ENCODE data around the gene TLX1. TPM values are rescaled to one million over a fixed set of nuclear protein-coding genes. Genes with fewer than 3 reads are reported as not detected.

Gene TLX1
- polyA plus RNA-seq, 3 donors, result 0.02 to 0.09 TPM; not detected in 1

DNA sequence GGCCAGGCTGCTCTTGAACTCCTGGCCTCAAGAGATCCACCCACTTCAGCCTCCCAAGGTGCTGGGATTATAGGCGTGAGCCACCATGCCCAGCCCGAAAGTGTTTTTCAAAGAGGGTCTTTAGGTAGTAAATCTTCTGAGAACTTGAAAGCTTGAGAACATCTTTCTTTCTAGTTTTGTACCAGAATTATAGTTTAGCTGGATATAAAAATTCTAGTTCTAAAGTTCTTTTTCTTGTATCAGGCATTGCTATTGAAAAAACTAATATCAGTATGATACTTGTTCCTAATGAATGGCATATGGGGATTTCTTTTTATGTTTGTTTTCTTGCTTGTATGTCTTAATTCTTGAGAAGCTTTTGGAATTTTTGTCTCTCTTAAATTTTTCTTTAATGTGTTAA is 43.2 kb downstream of the TLX1 start:
- H3K27ac ChIP-seq (ENCODE audit: low read depth, low read length), result no peak overlapping the region
- WGBS, 3 donors, result 91 to 96% (median 96%) methylated on average over 2 of the region's 2 CpGs

DNA sequence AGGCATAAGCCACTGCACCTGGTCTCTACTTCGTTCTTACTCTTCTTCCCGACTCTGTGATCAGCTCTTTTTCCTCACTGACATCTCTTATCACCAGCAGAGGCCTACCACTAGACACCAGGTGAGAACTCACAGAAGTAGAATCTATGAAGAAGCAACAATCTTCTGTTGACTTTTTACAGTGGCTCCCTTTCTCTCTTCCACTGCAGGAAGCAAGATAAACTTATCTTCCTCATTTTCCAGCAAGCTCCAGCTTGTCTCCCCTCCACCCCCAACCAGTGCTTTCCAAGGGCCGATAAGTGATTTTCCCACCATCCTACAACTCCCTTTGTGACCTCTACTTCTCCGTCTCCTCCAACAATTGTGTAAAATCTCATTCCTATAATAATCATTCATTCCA is 45.5 kb downstream of the TLX1 start:
- H3K27ac ChIP-seq (ENCODE audit: low read depth, low read length), result no peak overlapping the region
- WGBS, 3 donors, result 66 to 72% (median 70%) methylated on average over 4 of the region's 4 CpGs

DNA sequence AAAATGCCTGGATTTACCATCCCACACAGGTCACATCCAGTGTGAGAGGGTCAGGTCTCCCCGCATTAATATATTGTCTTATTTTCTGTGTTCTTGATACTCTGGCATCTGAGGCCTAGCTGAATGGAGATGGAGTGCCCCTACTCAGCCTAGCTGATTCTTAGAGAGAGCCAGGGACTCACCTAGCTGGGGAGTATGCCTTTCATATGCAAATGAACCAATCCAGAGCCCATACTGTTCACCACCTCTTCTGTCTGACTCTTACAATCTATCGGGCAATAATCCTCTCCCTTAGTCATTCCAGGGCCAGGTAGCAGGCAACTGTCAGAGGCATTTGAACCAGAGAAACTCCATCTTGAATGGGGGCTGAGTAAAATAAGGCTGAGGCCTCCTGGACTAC is 51.8 kb downstream of the TLX1 start:
- H3K27ac ChIP-seq (ENCODE audit: low read depth, low read length), result no peak overlapping the region
- 64 to 85% (median 83%) methylated on average over 2 of the region's 2 CpGs for WGBS, 3 donors

GRCh38 chr10:101183458-101184183 is 52.5 kb downstream of the TLX1 start:
- 68 to 78% (median 76%) methylated on average over 6 of the region's 6 CpGs for WGBS, 3 donors
- no peak overlapping the region for H3K27ac ChIP-seq (ENCODE audit: low read depth, low read length)

Other genes starting within 250 kb of the TLX1 start
- gene SLF2, start 218.3 kb upstream of the TLX1 start, polyA plus RNA-seq, result 1 to 10 TPM; 4.8 to 8.7 (median 6.1) TPM
- 10 to 100 TPM in 1 of 3 donors, 1 to 10 TPM in 2; 1.6 to 10.0 (median 2.3) TPM for gene SEMA4G, start 161.8 kb upstream of the TLX1 start, polyA plus RNA-seq
- 100 to 1,000 TPM in 1 of 3 donors, 10 to 100 TPM in 2; 76.5 to 109 (median 96.3) TPM for gene MRPL43, start 143.8 kb upstream of the TLX1 start, polyA plus RNA-seq
- gene TWNK, start 143.8 kb upstream of the TLX1 start, polyA plus RNA-seq, result 1 to 10 TPM; 3.7 to 9.0 (median 4.9) TPM
- 100 to 1,000 TPM in 1 of 3 donors, 10 to 100 TPM in 2; 22.4 to 105 (median 91.5) TPM for gene LZTS2, start 131.5 kb upstream of the TLX1 start, polyA plus RNA-seq
- gene PDZD7, start 100.2 kb upstream of the TLX1 start, polyA plus RNA-seq, result 1 to 10 TPM in 2 of 3 donors, under 1 TPM in 1; 0.25 to 3.3 (median 2.3) TPM
- gene SFXN3, start 100.1 kb upstream of the TLX1 start, polyA plus RNA-seq, result 10 to 100 TPM; 17.0 to 47.8 (median 27.0) TPM
- gene KAZALD1, start 69.3 kb upstream of the TLX1 start, polyA plus RNA-seq, result 1 to 10 TPM; 1.2 to 9.2 (median 3.1) TPM
- gene LBX1, start 98.2 kb downstream of the TLX1 start, polyA plus RNA-seq, result not detected
- 1 to 10 TPM; 3.7 to 4.9 (median 4.4) TPM for gene BTRC, start 222.9 kb downstream of the TLX1 start, polyA plus RNA-seq

Measured in adipose tissue (tissue), 3 donors.